ENCODE results near the gene UBE2F. TPM values are rescaled to one million over a fixed set of nuclear protein-coding genes. Genes with fewer than 3 reads are reported as not detected.

Gene UBE2F
- total RNA-seq, 1 experiment from 2014 or later, result 86.9 TPM

- no peak for DNase-seq (ENCODE audit: low read depth)
Observed at GRCh38 chr2:238080518-238080917, 113.7 kb downstream of the UBE2F start.

GRCh38 chr2:238081150-238081549 is 114.3 kb downstream of the UBE2F start:
- no peak for DNase-seq (ENCODE audit: low read depth)

- DNase-seq (ENCODE audit: low read depth), result no peak
Observed at GRCh38 chr2:238081561-238081960, 114.7 kb downstream of the UBE2F start.

- DNase-seq (ENCODE audit: low read depth), result no peak
Observed at GRCh38 chr2:238082151-238082550, 115.3 kb downstream of the UBE2F start.

- DNase-seq (ENCODE audit: low read depth), result no peak
Observed at GRCh38 chr2:238082827-238083226, 116.0 kb downstream of the UBE2F start.

GRCh38 chr2:238083919-238084318 is 117.1 kb downstream of the UBE2F start:
- DNase-seq (ENCODE audit: low read depth), result no peak

GRCh38 chr2:238084761-238085160 is 117.9 kb downstream of the UBE2F start:
- no peak for DNase-seq (ENCODE audit: low read depth)

GRCh38 chr2:238085899-238086298 is 119.1 kb downstream of the UBE2F start:
- DNase-seq (ENCODE audit: low read depth), result no peak

GRCh38 chr2:238087211-238087610 is 120.4 kb downstream of the UBE2F start:
- no peak for DNase-seq (ENCODE audit: low read depth)

- no peak for DNase-seq (ENCODE audit: low read depth)
Observed at GRCh38 chr2:238090887-238091286, 124.1 kb downstream of the UBE2F start.

GRCh38 chr2:238091436-238092060 is 124.7 kb downstream of the UBE2F start:
- DNase-seq (ENCODE audit: low read depth), result no peak

Other genes with a start within 250 kb of the UBE2F start
- 0.02 TPM in 1 of 2 replicates, not detected in the other for gene RBM44, start 168.2 kb upstream of the UBE2F start, total RNA-seq (2014; rRNA removed; shearing (Covaris generic))
- 25.4 and 35.8 TPM in 2 replicates for gene RAMP1, start 107.4 kb upstream of the UBE2F start, total RNA-seq (2014; rRNA removed; shearing (Covaris generic))
- 8.7 and 10.5 TPM in 2 replicates for gene SCLY, start 94.0 kb downstream of the UBE2F start, total RNA-seq (2014; rRNA removed; shearing (Covaris generic))
- gene ESPNL, start 133.3 kb downstream of the UBE2F start, total RNA-seq (2014; rRNA removed; shearing (Covaris generic)), result not detected in 2 replicates
- gene KLHL30, start 171.7 kb downstream of the UBE2F start, total RNA-seq (2014; rRNA removed; shearing (Covaris generic)), result not detected in 2 replicates
- gene ERFE, start 192.0 kb downstream of the UBE2F start, total RNA-seq (2014; rRNA removed; shearing (Covaris generic)), result 1.6 and 5.2 TPM in 2 replicates
- gene ILKAP, start 236.7 kb downstream of the UBE2F start, total RNA-seq (2014; rRNA removed; shearing (Covaris generic)), result 8.8 and 19.5 TPM in 2 replicates

Measured in M059J (cell line).